ENCODE results near the gene EFR3B.
A peak's percentile ranks its signal among the peaks of the same experiment; 100 is the strongest.

DNA sequence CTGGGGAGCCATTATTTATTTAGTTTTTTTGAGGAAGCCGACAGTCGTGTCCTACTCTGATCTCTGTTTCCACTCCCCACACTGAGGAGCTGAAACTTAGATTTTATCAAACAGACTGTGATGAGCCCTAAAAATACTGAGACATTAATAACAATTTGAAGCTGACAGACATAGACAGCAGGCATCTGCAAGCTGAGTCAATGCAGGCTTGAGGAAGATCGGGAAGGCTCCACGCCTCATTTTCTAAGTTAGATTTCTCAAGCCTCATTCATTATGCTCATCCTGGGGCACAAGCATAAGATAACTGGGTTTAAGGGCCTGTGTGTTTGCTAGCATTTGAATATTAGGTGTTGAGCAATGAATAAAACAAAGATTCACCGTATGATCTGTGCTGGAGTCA is 26.3 kb downstream of the EFR3B start:
- TF ChIP-seq, protein P1, sequence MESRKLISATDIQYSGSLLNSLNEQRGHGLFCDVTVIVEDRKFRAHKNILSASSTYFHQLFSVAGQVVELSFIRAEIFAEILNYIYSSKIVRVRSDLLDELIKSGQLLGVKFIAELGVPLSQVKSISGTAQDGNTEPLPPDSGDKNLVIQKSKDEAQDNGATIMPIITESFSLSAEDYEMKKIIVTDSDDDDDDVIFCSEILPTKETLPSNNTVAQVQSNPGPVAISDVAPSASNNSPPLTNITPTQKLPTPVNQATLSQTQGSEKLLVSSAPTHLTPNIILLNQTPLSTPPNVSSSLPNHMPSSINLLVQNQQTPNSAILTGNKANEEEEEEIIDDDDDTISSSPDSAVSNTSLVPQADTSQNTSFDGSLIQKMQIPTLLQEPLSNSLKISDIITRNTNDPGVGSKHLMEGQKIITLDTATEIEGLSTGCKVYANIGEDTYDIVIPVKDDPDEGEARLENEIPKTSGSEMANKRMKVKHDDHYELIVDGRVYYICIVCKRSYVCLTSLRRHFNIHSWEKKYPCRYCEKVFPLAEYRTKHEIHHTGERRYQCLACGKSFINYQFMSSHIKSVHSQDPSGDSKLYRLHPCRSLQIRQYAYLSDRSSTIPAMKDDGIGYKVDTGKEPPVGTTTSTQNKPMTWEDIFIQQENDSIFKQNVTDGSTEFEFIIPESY (IDR thresholded peaks at IDR 0.05; ENCODE audit: borderline replicate concordance, low read depth): no peak
- TF ChIP-seq, protein P2, sequence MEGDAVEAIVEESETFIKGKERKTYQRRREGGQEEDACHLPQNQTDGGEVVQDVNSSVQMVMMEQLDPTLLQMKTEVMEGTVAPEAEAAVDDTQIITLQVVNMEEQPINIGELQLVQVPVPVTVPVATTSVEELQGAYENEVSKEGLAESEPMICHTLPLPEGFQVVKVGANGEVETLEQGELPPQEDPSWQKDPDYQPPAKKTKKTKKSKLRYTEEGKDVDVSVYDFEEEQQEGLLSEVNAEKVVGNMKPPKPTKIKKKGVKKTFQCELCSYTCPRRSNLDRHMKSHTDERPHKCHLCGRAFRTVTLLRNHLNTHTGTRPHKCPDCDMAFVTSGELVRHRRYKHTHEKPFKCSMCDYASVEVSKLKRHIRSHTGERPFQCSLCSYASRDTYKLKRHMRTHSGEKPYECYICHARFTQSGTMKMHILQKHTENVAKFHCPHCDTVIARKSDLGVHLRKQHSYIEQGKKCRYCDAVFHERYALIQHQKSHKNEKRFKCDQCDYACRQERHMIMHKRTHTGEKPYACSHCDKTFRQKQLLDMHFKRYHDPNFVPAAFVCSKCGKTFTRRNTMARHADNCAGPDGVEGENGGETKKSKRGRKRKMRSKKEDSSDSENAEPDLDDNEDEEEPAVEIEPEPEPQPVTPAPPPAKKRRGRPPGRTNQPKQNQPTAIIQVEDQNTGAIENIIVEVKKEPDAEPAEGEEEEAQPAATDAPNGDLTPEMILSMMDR (IDR thresholded peaks at IDR 0.05): no peak
- TF ChIP-seq RXRA (IDR thresholded peaks at IDR 0.05; ENCODE audit: borderline replicate concordance, low read depth) (no peak), NFIC (IDR thresholded peaks at IDR 0.05; ENCODE audit: borderline replicate concordance) (no peak), EP300 (IDR thresholded peaks at IDR 0.05; ENCODE audit: borderline replicate concordance in 1 of 2, low read depth in 1 of 2, low read length in 1 of 2) (peak in 1 of 2 experiments; percentile 52; a peak in 1 of 4 replicates), JUND (IDR thresholded peaks at IDR 0.05) (no peak), GATA2 (CRISPR knock-in tag; IDR thresholded peaks at IDR 0.05) (peak; percentile 58), POLR2AphosphoS5 (IDR thresholded peaks at IDR 0.05; ENCODE audit: low read depth, low read length) (no peak), ELF1 (IDR thresholded peaks at IDR 0.05) (no peak), RCOR1 (IDR thresholded peaks at IDR 0.05; ENCODE audit: low read length) (no peak), EZH2phosphoT487 (IDR thresholded peaks at IDR 0.05; ENCODE audit: borderline replicate concordance, low read depth) (no peak), TCF12 (IDR thresholded peaks at IDR 0.05) (peak; percentile 48; the same call in 1 of the 2 replicates)

Measured in SK-N-SH (cell line).